GM18867 (cell line): ENCODE results near the gene RNPEPL1.
"Not testable (repeated sequence)": the region's sequence is repeated elsewhere in the genome, so short reads cannot be mapped to it uniquely, and the experiment has no call there.

Experiments used
- ATAC-seq: cut with Tn5 transposase; IDR thresholded peaks from one replicate; pipeline ENCODE4 v1.9.1; 2021; ENCODE audit warnings: mild to moderate bottlenecking, moderate library complexity; ENCODE audit not compliant: unreplicated experiment

Gene RNPEPL1

GRCh38 chr2:240538031-240538780 lies 30.1 kb upstream of the RNPEPL1 start:
- ATAC-seq: no peak

- ATAC-seq: not testable (repeated sequence)
These were observed 29.2 kb upstream of the RNPEPL1 start for GRCh38 chr2:240539101-240539500.

GRCh38 chr2:240539906-240540305 lies 28.4 kb upstream of the RNPEPL1 start:
- no peak for ATAC-seq

GRCh38 chr2:240551288-240551687 lies 17.0 kb upstream of the RNPEPL1 start:
- no peak for ATAC-seq

GRCh38 chr2:240551811-240552210 lies 16.5 kb upstream of the RNPEPL1 start:
- no peak for ATAC-seq

- no peak for ATAC-seq
These were observed 14.3 kb upstream of the RNPEPL1 start for GRCh38 chr2:240553956-240554480.

- ATAC-seq: no peak
These were observed 13.4 kb upstream of the RNPEPL1 start for GRCh38 chr2:240554767-240555493.

- ATAC-seq: no peak
These were observed 12.6 kb upstream of the RNPEPL1 start for GRCh38 chr2:240555541-240556250.

- no peak for ATAC-seq
These were observed 11.7 kb upstream of the RNPEPL1 start for GRCh38 chr2:240556553-240557100.

GRCh38 chr2:240557101-240557751 lies 11.1 kb upstream of the RNPEPL1 start:
- no peak for ATAC-seq

- ATAC-seq: no peak
These were observed 10.5 kb upstream of the RNPEPL1 start, which contains the start of gene ANKMY1 for GRCh38 chr2:240557808-240558207. Gene ANKMY1 (minus strand): TSS chr2:240557988. CDS start chr2:240557335, 653 bp downstream.

GRCh38 chr2:240558236-240558761 lies 10.0 kb upstream of the RNPEPL1 start:
- ATAC-seq: no peak

GRCh38 chr2:240559286-240559685 lies 9.0 kb upstream of the RNPEPL1 start:
- ATAC-seq: no peak

GRCh38 chr2:240560084-240560479 lies 8.2 kb upstream of the RNPEPL1 start, which contains the start of gene DUSP28:
Gene DUSP28 (plus strand): TSS chr2:240560357. CDS start chr2:240560685, 328 bp downstream.
- ATAC-seq: peak; percentile 56

- ATAC-seq: peak; percentile 52
These were observed 7.6 kb upstream of the RNPEPL1 start for GRCh38 chr2:240560480-240561324.

GRCh38 chr2:240561325-240561971 lies 6.8 kb upstream of the RNPEPL1 start:
- no peak for ATAC-seq

GRCh38 chr2:240563231-240563630 lies 5.1 kb upstream of the RNPEPL1 start:
- ATAC-seq: not testable (repeated sequence)

- no peak for ATAC-seq
These were observed 4.2 kb upstream of the RNPEPL1 start for GRCh38 chr2:240563951-240564560.
